ENCODE measurements around the gene PTBP2.

The PTBP2 gene

DNA sequence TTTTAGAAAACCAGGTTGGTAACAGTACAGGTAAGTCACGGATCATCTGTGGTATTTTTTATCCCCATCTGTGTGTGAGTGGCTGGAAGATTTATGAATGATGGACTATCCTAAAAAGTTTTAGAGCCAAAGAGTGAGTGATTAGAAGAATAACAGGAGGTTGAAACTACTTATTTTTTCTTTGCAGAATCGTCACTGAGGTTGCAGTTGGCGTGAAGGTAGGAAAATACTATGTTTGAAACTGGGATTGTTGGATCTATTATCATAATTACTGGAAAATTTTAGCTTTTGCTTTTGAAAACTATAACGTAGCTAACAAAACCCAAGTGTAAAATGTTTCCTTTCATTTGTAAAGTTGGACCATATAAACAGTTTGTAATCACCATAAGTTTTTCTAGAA, 1.8 kb downstream of the PTBP2 start:
- in situ Hi-C loops (cut with MboI; ENCODE audit: low sequenced_read_pairs, unreplicated experiment) = no loop called here
- no peak for DNase-seq (ENCODE audit: low spot score)
- TF ChIP-seq CTCF (IDR thresholded peaks at IDR 0.05; ENCODE audit: borderline replicate concordance, control extremely low read depth, extremely low read depth, insufficient read depth, missing control alignments) = no peak

GRCh38 chr1:96723936-96724335, 2.4 kb downstream of the PTBP2 start:
- in situ Hi-C loops (cut with MboI; ENCODE audit: low sequenced_read_pairs, unreplicated experiment) = no loop called here
- DNase-seq (ENCODE audit: low spot score) = no peak
- no peak for TF ChIP-seq CTCF (IDR thresholded peaks at IDR 0.05; ENCODE audit: borderline replicate concordance, control extremely low read depth, extremely low read depth, insufficient read depth, missing control alignments)

DNA sequence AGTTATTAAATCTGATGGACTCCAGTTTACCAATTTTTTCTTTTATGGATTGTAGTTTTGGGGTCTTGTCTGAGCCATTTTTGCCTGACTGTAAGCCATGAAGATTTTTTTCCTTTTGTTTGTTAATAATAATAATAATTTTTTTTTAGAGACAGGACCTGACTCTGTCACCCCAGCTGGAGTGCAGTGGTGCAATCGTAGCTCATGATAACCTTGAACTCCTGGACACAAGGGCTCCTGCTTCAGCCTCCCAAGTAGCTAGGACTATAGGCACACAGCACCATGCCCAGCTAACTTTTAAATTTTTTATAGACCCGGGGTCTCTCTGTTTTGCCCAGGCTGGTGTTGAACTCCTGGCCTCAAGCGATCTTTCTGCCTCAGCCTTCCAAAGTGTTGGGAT, 6.3 kb downstream of the PTBP2 start:
- DNase-seq (ENCODE audit: low spot score) = no peak
- in situ Hi-C loops (cut with MboI; ENCODE audit: low sequenced_read_pairs, unreplicated experiment) = no loop called here
- no peak for TF ChIP-seq CTCF (IDR thresholded peaks at IDR 0.05; ENCODE audit: borderline replicate concordance, control extremely low read depth, extremely low read depth, insufficient read depth, missing control alignments)

DNA sequence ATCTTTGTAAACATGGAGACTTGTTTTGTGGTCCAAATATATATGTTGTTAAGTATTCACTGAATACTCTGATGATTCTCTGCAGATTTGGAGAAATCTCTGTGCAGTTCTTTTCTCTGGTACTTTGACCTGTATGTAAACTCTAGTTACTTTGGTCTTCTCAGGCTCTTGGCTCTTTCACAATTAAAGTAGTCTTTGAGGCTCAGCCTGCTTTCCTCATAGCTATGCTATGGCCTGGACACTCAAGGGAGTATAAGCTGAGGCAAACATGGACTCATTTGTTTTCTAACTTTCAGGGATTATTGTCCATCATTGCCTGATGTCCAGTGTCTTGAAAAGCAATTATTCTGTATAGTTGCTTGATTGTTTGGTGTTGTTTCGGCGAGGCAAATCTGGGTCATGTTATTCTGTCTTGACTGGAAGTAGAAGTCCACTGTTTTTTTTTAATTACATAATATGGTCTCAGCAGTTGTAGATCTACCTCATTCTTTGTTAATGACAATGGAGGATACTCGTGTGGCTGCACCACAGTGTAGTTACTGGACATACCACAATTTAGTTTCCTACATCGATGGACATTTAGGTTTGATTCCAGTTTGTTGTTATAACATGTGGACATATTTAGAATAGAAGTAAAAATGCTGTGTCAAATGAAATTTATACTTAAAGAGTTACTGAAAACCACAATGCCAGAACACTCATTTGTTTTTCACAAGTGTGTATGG, 9.2 kb downstream of the PTBP2 start:
- no peak for TF ChIP-seq CTCF (IDR thresholded peaks at IDR 0.05; ENCODE audit: borderline replicate concordance, control extremely low read depth, extremely low read depth, insufficient read depth, missing control alignments)
- DNase-seq (ENCODE audit: low spot score) = no peak
- in situ Hi-C loops (cut with MboI; ENCODE audit: low sequenced_read_pairs, unreplicated experiment) = no loop called here

DNA sequence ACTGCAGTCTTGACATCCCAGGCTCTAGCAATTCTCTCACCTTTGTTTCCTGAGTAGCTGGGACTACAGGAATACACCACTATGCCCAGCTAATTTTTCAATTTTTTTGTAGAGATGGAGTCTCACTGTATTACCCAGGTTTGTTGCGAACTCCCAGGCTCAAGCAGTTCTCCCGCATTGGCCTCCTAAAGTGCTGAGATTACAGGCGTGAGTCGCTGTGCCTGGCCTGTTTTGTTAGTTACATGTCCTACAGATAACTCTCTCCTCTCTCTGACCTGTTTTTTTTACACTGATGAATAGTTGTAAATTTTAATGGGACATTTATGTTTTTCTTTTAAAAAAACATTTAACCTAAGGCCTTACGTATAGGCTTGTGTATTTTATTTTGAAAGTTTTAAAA, 19.8 kb downstream of the PTBP2 start:
- in situ Hi-C loops (cut with MboI; ENCODE audit: low sequenced_read_pairs, unreplicated experiment) = no loop called here
- no peak for DNase-seq (ENCODE audit: low spot score)
- TF ChIP-seq CTCF (IDR thresholded peaks at IDR 0.05; ENCODE audit: borderline replicate concordance, control extremely low read depth, extremely low read depth, insufficient read depth, missing control alignments) = no peak

GRCh38 chr1:96746440-96747420, 25.1 kb downstream of the PTBP2 start:
- no peak for TF ChIP-seq CTCF (IDR thresholded peaks at IDR 0.05; ENCODE audit: borderline replicate concordance, control extremely low read depth, extremely low read depth, insufficient read depth, missing control alignments)
- DNase-seq (ENCODE audit: low spot score) = no peak
- in situ Hi-C loops (cut with MboI; ENCODE audit: low sequenced_read_pairs, unreplicated experiment) = no loop called here
